Mucosa of descending colon (tissue), 3 donors: ENCODE results near the gene GNAZ. TPM values are rescaled to one million over a fixed set of nuclear protein-coding genes. Genes with fewer than 3 reads are reported as not detected.

Experiments
- ATAC-seq: fragments of 200-7000 bp; cut with Tn5 transposase; one replicate; pipeline ENCODE4 v1.9.1; 2020; ENCODE audit warnings: mild to moderate bottlenecking, moderate library complexity
- DNase-seq, 3 donors: peaks; one replicate each; pipeline ENCODE4 v3.0.0-alpha.2; 2020
- H3K36me3 ChIP-seq: fragments of 200-600 bp; one replicate; pipeline ENCODE4 v1.8.0; 2021; ENCODE audit warnings: low read depth, mild to moderate bottlenecking
- H3K4me1 ChIP-seq: fragments of 200-600 bp; one replicate; pipeline ENCODE4 v1.8.0; 2021; ENCODE audit warnings: low read depth, mild to moderate bottlenecking
- H3K4me3 ChIP-seq: fragments of 200-600 bp; one replicate; pipeline ENCODE4 v1.8.0; 2021; ENCODE audit warnings: mild to moderate bottlenecking
- H3K9me3 ChIP-seq: fragments of 200-600 bp; one replicate; pipeline ENCODE4 v1.8.0; 2021; ENCODE audit warnings: mild to moderate bottlenecking
- CTCF ChIP-seq: fragments of 200-600 bp; IDR thresholded peaks from one replicate; pipeline ENCODE4 v1.8.0; 2022; ENCODE audit warnings: antibody characterized with exemption, mild to moderate bottlenecking
- intact Hi-C, 2 donors: fragments of 100-400 bp; cut with DNase I in 1 of 2; cut with micrococcal nuclease in 1 of 2; formaldehyde crosslinking; loops; one replicate each; pipeline versions ENCODE4 v1.11.0 to v1.11.1; 2022; cut with DNase I, micrococcal nuclease
- total RNA-seq, 3 donors: library from RNA; stranded (reverse); fragmentation: NEBNext Ultra II Directional in 2 of 3; extraction: Animal tissue kit (Norgen Biotek cat#: 25700) in 2 of 3; gene quantifications; one replicate each; pipeline versions ENCODE4 v1.2.1 to v1.2.4, GENCODE V29; 2021 to 2023
- donor health status: DM: no; HTN: no; CAD: no; lungs with moderate emphysema.
- donor health status: DM: no; HTN: no; CAD: no.
- donor health status: DM: no; HTN: yes; CAD: no.

The GNAZ gene
- total RNA-seq, 3 donors from 2014 or later, result 0.96 to 25.1 (median 1.7) TPM

GRCh38 chr22:23166042-23166831, 95.9 kb downstream of the GNAZ start:
- intact Hi-C loops, result no loop called here
- no peak for TF ChIP-seq CTCF
- no peaks in the 10 kb centered on the region for H3K36me3 ChIP-seq
- no peaks in the 10 kb centered on the region for H3K9me3 ChIP-seq
- ATAC-seq, result no peak
- no peak for DNase-seq
- H3K4me1 ChIP-seq, result peaks cover 13% of the 10 kb centered on the region
- no peak overlapping the region for H3K4me3 ChIP-seq

DNA sequence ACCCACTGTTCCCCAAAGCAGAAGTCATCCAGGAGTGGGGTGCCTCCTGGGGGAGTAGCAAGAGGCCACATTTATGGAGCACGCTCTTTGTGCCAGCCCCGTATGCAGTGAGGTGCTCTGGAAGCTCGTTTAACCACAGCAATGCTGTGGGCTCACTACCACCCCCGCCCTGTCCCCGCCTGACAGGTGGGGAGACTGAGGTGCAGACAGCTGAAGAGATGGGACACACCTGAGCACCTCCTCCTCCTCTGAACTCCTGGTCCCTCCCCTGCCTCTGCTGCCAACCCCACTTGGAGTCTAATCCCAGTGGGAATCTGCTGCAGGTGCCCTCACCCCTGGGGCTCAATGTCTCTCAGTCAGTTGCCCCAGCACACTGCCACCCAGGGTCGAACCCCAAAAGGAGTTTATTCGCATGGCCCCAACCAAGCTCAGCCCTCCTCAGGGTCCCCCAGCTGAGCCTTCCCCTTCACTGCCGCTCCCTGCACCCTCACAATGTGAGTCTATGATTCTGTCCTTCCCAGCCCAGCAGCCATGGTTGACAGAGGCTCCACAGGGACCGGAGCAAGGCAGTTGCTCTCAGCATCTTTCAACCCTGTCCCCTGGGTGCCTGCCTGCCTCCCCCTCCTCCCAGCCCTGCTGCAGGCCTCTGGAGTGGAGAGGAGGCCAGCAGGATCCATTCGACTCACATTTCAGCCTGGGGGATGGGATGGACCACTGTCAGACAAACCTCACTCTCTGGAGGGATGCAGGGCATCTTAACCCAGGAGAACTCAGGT, 96.7 kb downstream of the GNAZ start:
- intact Hi-C loops, result no loop called here
- DNase-seq (no peak), ATAC-seq (no peak)
- Histone ChIP-seq H3K4me1 (peaks cover 13% of the 10 kb centered on the region), H3K4me3 (no peak overlapping the region), H3K36me3 (no peaks in the 10 kb centered on the region), H3K9me3 (no peaks in the 10 kb centered on the region)
- no peak for TF ChIP-seq CTCF

- TF ChIP-seq CTCF, result no peak
- intact Hi-C loops, result no loop called here
- Histone ChIP-seq H3K4me3 (no peak overlapping the region), H3K9me3 (no peaks in the 10 kb centered on the region), H3K36me3 (no peaks in the 10 kb centered on the region), H3K4me1 (peaks cover 8% of the 10 kb centered on the region)
- no peak for ATAC-seq
- no peak for DNase-seq
Observed at GRCh38 chr22:23168391-23169042, 98.2 kb downstream of the GNAZ start.

DNA sequence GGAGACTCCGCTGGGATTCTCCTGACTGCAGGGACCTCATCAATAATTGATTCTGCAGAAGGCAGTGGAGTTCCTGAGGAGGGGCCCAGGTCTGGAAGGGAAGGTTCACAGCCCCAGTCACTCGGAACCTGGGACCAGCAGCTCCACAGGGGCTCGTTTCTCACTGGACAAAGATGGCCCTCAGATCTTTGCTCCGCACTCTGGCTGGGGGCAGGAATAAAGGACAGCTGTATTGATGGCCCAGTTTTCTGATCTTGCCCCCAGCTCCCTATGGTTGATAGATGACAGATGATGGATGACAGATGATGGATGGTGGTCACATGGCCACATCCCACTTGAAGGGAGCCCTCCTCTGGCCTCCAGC, 98.7 kb downstream of the GNAZ start:
- intact Hi-C loops, result no loop called here
- H3K36me3 ChIP-seq, result no peaks in the 10 kb centered on the region
- no peak for TF ChIP-seq CTCF
- no peak for ATAC-seq
- H3K4me3 ChIP-seq, result no peak overlapping the region
- H3K9me3 ChIP-seq, result no peaks in the 10 kb centered on the region
- H3K4me1 ChIP-seq, result peaks cover 3% of the 10 kb centered on the region
- DNase-seq, result no peak

Other genes starting within 250 kb of the GNAZ start
- 10 to 100 TPM; 14.1 to 32.8 (median 16.1) TPM for gene IGLL5, start 182.7 kb upstream of the GNAZ start, total RNA-seq
- under 1 TPM in 2 of 3 donors, not detected in 1; 0.54 to 0.58 TPM for gene RSPH14, start 71.5 kb downstream of the GNAZ start, total RNA-seq
- gene RAB36, start 75.0 kb downstream of the GNAZ start, total RNA-seq, result 1 to 10 TPM; 1.0 to 6.4 (median 1.2) TPM
- 10 to 100 TPM; 43.6 to 56.0 (median 49.5) TPM for gene BCR, start 110.0 kb downstream of the GNAZ start, total RNA-seq